GM19468 (cell line): ENCODE results near the gene ITGBL1.

Experiments
- ATAC-seq: cut with Tn5 transposase; IDR thresholded peaks from one replicate; pipeline ENCODE4 v1.9.1; 2021; ENCODE audit warnings: mild to moderate bottlenecking, moderate library complexity, moderate number of reproducible peaks; ENCODE audit not compliant: unreplicated experiment; ENCODE audit errors: extremely low read depth

Gene ITGBL1

GRCh38 chr13:101552286-101552685, 99.8 kb downstream of the ITGBL1 start:
- ATAC-seq = no peak

- ATAC-seq = no peak
These were observed 100.3 kb downstream of the ITGBL1 start for GRCh38 chr13:101552786-101553185.

- no peak for ATAC-seq
These were observed 102.1 kb downstream of the ITGBL1 start for GRCh38 chr13:101554420-101555125.

- no peak for ATAC-seq
These were observed 103.1 kb downstream of the ITGBL1 start for GRCh38 chr13:101555610-101556009.

- ATAC-seq = no peak
These were observed 104.2 kb downstream of the ITGBL1 start for GRCh38 chr13:101556676-101557123.

GRCh38 chr13:101565317-101565716, 112.8 kb downstream of the ITGBL1 start:
- no peak for ATAC-seq

- no peak for ATAC-seq
These were observed 115.4 kb downstream of the ITGBL1 start for GRCh38 chr13:101567841-101568240.

GRCh38 chr13:101569807-101570206, 117.3 kb downstream of the ITGBL1 start:
- ATAC-seq = no peak

GRCh38 chr13:101570410-101570809, 117.9 kb downstream of the ITGBL1 start:
- no peak for ATAC-seq

GRCh38 chr13:101572456-101572855, 120.0 kb downstream of the ITGBL1 start:
- ATAC-seq = no peak

GRCh38 chr13:101575581-101575980, 123.1 kb downstream of the ITGBL1 start:
- no peak for ATAC-seq

- no peak for ATAC-seq
These were observed 124.0 kb downstream of the ITGBL1 start for GRCh38 chr13:101576455-101576854.

- ATAC-seq = no peak
These were observed 124.5 kb downstream of the ITGBL1 start for GRCh38 chr13:101576977-101577376.

- no peak for ATAC-seq
These were observed 126.9 kb downstream of the ITGBL1 start for GRCh38 chr13:101579281-101579802.

GRCh38 chr13:101584331-101584730, 131.9 kb downstream of the ITGBL1 start:
- no peak for ATAC-seq

GRCh38 chr13:101590479-101590878, 138.0 kb downstream of the ITGBL1 start:
- no peak for ATAC-seq

GRCh38 chr13:101594936-101595335, 142.5 kb downstream of the ITGBL1 start:
- no peak for ATAC-seq

- no peak for ATAC-seq
These were observed 144.3 kb downstream of the ITGBL1 start for GRCh38 chr13:101596803-101597202.

- no peak for ATAC-seq
These were observed 159.3 kb downstream of the ITGBL1 start for GRCh38 chr13:101611491-101612475.

GRCh38 chr13:101612735-101613134, 160.3 kb downstream of the ITGBL1 start:
- ATAC-seq = no peak

- no peak for ATAC-seq
These were observed 162.0 kb downstream of the ITGBL1 start for GRCh38 chr13:101614491-101614890.
